Measurements from ENCODE around the gene MARCHF10.

Gene MARCHF10

DNA sequence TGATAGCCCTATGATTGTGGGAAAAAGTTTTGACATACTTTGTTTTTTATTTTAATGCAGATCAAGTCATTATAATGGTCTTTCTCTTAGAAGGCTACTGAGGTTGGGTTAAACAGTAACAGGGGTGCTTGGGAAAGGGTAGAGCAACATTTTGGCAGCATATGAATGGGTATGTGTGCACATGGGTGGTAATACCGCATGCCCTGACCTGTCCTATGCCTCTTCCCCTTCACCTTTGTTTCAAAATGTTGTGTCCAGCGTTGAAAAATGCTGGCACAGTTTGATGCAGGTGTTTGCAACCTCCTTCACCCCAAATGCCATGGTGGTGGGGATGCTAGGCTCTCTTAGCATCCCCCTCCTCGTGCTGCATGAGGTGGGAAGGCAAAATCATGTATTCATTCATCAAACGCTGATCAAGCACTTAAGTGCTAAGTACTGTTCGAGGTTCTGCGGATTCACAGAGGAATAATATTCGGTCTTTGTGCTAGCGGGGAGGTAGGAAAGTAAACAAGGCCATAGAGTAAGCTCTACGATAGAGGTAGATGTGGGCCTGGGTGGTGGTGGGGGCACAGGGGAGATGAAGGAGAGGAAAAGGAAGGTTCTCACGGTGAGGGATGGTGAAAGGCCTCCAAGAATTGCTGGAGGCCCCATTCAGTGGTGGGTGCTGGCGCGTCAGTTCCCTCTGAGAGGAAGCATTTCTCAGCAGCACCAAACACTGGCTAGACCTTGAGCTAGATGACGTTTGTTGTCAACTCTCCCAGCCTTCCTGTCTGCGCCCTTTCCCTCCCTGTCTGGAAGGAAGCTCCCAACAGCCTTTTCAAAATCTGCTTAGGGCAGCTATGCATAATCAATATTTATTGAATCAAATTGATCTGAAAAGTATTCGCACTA, 13.3 kb upstream of the MARCHF10 start:
- no peak for DNase-seq (ENCODE audit: low spot score)

DNA sequence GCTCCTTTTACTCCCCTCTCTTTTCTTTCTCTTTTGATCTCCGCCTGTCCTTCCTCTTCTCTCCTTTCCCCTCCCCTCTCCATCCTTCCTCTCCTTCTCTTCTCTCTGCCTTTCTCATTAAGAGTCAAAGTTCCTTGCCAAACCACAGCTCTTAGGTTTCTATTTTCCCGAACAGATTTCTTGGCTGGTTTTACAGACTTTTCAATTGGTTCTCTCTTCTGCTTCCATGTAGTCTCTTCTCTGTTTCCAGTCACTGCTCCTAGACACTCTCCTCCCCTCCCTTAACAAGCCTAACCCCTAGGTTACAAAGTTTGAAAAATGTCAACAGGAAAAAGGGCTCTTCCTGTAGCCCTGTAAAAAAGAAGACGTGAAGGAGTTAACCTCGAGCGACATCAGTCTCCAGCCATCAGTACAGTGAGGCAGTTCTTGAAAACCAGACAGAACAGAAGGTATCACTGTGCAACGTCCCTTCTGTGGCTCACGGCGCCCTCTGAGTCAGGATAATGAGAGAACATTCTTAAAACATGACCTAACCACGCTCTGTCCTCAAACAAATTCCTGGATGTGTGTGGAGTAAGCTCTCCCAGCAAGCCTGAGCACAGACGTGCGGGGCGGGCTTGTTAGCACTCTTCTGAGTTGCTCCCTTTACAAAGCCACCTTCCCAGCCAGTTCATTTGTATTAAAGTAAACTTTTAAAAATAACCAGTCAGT, 11.6 kb upstream of the MARCHF10 start:
- DNase-seq (ENCODE audit: low spot score), result no peak

DNA sequence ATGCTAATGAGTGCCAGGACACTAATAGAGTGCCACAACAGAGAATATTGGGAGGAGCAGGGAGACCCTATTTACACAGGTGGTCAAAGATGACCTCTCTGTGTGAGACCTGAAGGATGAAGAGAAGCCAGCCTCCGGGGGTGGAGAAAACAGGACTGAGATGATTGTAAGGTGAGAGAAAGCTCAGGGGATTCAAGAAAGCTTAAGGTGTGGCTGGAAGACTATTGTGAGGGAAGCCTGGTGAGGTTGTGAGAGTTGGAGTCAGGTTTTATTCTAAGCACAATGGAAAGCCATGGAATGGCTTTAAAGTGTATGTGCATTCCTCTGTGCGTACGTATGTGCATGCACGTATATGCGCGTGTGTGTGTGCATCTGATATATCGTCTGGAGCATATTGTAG, 10.4 kb upstream of the MARCHF10 start:
- no peak for DNase-seq (ENCODE audit: low spot score)

DNA sequence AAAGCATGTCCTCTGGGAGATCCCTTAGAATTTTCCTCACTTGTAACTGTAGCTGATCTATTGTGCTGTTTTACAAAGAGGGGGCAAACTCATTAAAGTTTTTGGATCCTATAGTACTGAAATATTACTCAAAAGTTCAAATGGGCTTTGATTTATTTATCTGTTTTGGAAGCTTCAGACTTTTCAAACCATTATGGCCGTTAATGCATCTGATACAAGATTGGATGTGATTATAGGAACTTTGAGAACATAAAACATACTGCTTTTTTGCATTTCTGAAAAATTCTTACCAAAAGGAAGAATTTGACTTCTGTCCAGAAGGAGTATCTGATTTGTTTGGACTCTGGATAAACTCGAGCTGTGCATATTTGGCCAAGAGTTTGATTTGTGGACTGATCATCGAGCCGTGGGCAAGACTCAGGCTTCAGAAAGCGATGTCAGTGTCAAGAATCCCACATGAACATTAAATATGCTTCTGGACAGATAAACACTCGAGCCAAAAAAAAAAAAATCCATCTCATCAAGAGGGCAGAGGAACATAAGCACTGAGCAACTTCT, 8.2 kb upstream of the MARCHF10 start:
- DNase-seq (ENCODE audit: low spot score), result no peak

DNA sequence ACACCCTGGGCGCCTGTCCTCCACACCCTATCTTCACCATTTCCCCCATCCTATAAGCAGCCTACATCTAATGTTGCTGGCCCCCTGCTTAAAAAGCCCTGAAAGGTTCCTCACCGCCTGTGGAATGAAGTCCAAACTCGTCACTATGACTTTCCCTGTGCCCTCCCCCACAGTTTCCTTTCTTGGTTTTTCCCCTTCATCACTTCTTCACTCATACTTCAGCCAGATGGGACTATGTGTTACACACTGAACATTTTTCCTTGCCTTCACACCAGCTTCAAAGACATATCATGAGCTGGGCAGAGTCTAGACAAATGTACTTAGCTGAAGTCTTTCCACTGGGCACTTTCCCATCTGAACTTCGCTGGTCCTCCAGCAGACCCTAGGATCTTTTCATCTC, 1.5 kb upstream of the MARCHF10 start:
- no peak for DNase-seq (ENCODE audit: low spot score)

DNA sequence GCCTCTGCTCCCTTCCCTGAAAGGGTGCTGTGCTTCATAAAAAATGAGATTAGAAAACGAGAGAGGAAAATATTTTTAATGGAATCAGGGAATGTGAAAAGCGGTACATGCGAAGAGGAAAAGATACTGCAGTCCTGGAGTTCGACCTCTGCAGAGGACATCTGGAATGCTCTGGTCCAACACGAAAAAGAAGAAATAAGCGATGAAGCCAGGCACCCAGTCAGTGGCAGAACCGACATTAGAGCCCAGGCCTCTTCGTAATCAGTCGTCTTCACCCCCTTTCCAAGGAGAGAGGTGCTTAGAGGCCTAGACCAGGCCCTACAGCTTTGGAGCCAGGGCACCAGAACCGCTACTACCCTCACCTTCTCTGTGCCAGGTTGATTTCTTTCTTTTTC, 459 bp upstream of the MARCHF10 start:
- DNase-seq (ENCODE audit: low spot score), result no peak

DNA sequence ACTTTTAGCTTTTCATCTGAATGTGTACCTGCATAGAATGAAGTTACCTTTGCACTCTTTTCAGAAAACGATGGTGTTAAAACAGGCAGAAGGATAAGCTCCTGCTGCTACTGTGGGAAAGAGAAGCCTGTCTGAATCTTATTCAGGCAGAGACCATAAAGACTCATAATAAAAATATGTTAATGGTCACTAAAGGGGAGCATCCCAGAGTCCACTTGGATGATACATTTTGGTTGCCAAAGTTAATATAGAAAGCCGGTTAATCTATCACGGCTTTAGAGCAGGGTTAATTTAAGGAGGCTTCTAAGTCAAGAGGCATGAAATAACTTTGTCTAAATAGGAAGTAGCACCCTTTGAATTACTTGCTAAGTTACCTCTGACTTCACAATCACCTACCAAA, 2.9 kb downstream of the MARCHF10 start:
- DNase-seq (ENCODE audit: low spot score), result no peak

DNA sequence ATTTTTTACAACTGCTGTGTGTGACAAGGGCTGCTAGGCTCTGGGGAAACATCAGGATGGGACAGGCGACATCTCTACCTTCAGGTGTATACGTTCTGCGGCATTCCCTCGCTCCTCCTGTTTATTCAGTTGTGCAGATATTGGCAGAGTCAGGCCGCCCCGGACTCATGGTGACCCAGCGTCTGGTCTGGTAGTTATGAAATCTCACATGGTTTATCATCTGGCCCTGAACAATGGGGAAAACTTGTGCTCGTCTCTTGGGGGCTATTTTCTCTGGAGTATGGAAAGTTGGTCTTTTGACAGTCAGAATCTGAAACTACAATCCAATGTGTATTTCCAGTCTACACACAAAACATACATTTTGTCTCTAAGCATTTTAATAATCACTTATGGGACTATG, 3.3 kb downstream of the MARCHF10 start:
- DNase-seq (ENCODE audit: low spot score), result no peak

DNA sequence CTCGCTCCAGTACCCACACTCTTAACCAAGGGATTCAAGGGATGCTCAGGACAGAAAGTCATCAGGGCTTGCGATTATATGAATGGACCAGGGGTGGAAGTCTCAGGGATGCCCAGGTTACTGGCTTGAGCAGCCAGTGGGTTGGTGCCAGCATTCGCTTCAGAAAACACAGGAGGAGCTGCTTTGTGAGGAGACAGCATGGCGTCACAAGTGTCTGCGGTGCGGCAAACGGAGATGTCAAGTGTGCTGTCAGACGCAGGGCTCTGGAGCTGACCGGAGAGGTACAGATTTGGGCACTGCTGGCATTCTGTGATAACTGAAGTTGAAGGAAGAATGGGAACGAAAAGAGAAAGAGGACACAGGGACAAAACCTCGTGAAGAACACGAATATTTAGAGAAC, 4.1 kb downstream of the MARCHF10 start:
- DNase-seq (ENCODE audit: low spot score), result no peak

DNA sequence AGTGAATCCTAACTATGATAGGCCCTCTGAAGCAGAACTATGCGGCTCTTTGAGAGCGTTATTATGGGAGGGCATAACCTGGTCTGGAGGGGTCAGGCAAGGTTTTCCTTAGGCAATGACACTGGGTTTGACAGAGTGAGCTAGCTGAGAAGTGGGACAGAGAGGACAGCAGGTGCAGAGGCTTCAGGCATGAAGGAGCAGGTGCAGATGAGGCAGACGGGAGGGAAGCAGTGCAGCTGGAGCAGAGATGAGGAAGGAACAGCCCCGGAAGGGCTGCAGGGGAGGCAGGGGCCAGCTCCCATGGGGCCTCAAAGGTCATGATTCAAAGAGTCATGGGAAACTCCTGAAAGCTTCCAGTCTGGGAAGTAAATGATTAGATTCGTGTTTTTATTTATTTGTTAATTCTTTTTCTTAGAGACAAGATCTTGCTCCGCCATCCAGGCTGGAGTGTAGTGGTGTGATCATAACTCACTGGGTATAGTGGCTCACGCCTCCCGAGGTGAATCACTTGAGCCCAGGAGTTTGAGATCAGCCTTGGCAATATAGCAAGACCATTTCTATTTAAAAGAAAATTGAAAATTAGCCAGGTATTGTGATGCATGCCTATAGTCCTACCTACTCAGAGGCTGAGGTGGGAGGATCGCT, 5.4 kb downstream of the MARCHF10 start:
- DNase-seq (ENCODE audit: low spot score), result no peak

DNA sequence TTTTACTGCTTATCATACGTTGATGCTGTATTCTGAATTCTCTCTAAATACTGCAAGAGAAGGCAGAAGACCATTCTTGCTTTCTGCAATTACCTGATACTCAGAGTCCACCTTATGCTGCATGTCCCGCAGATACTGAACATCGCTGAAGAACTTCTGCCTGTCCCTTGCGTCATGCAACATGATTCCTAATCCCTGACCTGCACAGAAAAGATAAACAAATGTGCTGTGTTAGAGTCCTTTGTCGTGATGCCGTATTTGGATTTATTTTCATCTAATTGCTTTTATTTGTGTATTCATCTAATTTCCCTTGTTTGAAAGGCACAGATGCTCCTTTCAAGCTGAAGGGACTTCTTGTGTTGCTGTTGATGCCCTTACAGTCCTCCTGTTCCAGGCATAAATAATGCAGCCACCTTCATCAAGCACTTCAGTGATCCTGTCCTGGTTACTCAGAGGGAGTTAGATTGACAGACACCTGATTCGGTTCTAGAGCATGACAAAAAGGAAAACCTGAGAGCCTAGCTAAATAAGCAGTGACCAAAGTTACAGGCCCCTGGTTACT, 6.5 kb downstream of the MARCHF10 start:
- DNase-seq (ENCODE audit: low spot score), result no peak

DNA sequence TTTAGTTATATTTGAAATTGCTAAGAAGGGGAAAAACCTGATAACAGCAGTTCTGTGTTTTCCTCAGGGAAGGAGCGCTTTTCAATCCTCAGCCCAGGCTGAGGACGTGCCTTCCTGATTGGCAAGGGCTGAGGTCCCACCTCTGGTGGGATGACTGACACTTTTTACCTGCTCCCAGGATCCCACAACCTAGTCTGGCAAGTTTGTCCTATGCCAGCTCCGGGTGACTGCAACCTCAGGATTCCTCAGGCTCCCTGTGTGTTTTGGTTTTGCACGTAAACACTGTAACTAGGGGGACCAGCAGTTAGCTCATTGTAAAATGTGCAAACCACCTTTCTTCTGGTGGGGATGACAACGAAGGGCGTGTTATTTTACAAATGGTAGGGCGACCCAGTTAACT, 7.5 kb downstream of the MARCHF10 start:
- no peak for DNase-seq (ENCODE audit: low spot score)

DNA sequence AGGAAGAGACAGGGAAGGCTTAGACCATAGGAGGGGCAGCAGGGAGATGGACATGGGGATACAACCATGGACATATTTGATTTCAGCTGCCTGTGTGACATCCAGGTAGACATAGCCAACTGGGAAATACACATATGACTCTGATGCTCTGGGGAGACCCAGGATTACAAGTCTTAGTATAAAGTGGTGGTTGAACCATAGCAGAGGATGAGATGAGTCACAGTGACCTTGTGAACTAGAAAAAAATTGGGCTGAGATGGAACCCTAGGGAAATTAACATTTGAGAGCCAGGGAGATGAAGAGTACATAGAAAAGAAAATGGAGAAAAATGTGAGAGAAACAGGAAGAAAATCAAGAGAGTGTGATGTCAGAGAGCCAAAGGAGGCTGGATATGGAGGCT, 10.2 kb downstream of the MARCHF10 start:
- DNase-seq (ENCODE audit: low spot score), result no peak

DNA sequence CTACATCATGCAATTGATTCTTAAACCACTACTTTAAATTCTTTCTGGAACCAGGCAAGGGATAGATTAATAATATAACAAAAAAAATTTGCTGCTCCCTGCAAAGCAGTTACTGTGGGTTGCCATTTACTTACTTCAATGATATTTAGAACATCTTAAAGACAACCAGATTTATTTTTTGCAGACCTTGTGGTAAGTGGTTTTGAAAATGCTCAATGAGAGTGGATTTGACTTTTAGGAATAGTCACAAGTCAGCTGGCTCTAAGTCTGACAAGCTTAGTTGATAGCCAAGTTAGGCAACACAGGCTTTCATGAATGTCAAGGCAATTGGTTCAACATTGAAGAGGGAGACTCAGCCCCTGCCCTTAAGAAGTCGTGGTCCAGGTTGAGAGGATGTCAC, 11.8 kb downstream of the MARCHF10 start:
- no peak for DNase-seq (ENCODE audit: low spot score)

DNA sequence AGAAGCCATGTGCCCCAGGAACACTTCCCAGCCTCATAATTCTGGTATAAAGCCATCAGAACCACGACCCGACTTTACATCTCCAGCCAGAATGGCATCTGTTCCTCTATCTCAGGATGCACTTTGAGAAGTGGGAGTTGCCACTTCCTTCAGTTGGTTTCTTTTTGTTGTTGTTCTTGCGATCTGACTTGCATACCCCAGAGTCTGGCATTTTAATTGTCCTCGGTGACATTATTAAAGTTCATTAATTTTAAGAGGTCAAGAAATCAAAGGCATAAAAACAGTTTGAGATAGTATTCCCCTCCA, 13.5 kb downstream of the MARCHF10 start:
- no peak for DNase-seq (ENCODE audit: low spot score)

DNA sequence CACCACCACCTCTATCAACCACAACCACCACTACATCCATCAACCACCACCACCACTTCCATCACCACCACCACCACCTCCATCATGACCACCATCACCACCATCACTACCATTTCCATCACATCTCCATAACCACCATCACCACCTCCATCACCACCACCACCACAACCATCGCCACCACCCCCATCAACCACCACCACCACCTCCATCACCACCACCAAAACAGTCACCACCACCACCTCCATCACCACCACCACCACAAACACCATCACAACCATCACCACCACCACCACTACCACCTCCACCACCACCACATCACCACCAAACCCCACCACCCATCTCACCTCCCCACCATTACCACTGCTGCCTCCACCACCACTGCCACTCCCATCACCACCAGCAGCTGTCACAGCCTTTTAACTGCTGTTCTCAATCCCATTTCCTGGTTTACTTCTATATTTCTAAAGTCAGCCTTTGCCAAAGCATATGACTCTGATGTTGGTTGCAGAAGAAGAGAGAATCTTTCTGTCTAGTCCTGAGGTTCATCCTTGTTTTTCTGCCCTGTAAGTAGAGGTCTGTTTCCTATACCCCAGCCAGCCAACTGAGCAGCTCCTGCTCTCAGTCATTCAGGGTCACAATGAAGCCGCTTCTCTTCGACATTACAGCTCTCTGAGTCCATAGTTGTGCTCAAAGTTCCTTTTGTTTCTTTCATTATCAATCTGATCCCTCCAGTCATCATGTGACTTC, 14.0 kb downstream of the MARCHF10 start:
- DNase-seq (ENCODE audit: low spot score), result no peak

DNA sequence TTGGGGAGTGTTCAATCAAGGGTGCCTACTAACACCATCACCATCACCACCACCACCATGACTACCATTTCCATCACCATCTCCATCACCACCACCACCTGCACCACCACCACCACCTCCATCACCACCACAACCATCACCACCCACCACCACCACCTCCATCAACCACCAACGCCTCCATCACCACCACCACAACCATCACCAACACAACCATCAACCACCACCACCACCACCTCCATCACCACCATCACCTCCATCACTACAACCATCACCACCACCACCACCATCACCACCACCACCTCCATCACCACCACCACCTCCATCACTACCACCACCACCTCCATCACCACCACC, 15.7 kb downstream of the MARCHF10 start:
- DNase-seq (ENCODE audit: low spot score), result no peak

DNA sequence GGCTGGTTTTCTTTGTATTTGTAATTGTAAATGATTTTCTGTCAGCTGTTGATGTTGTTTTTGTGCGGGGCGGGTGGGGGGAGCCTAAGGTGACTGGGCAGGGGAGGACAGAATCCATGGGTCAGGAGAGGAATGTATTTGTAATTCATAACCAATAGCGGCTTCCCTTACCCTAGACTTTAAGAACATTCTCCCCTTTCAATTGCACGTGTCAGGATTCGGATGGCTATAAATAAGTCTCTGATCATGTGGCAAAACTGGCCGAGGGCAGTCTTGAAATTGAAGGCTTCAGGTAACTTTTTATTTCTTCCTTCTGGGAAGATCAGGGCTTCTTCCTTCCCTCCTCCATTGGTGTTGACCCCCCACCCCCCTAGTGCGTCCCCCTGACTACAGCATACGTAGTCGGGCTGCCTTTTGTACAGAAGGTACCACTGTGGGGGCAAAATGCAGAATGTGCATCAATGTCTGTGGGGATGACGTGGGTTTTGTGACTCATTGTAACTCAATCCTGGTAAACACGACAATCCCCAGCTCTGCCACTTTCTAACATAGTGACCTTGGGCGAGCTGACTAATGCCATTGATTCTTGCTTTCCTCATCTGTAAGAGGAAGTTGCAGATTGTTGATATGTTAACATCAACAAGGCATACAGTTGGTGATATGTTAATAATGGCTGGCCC, 16.2 kb downstream of the MARCHF10 start:
- DNase-seq (ENCODE audit: low spot score), result no peak

DNA sequence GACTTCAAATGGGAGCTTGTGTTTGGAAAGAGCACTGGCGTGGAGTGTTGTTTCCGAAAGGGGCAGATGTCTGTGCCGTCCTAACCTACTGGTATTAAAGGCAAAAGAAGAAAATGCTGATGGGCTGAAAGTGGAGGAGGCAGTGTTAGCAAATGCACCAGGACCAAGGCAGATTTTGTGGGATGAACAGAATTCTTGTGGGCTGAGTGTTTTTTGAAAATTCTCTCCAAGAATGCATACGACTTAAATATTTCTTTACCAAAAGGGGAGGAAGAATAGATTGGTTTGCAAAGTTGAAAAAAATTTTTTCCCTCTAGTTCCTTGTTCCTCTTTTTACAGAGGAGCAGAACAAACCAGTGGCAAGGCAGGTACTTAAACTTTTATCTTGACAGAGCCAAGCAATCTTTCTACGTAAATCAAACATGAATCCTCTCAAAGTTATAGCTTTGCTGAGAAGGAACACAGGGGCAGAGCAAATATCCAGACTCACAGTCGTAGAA, 16.8 kb downstream of the MARCHF10 start:
- DNase-seq (ENCODE audit: low spot score), result no peak

DNA sequence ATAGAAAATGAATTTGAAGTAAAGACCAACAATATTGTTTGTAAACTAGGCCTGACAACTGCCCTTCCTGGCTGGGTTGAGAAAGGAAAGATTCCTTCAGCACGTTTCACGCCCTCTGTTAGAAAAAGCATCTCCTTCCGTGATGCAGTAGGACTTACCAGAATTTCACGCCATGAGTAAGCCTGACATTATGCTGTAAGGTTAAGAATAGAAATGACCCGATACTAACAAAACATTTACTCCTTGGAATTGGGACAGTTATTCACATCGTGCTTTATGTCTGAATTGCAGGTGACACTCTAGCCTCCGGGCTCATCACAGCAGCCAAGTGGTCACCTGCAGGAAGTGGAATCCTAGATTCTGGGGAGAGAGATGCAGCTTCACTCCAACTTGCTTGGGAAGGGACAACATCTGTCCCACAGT, 17.5 kb downstream of the MARCHF10 start:
- no peak for DNase-seq (ENCODE audit: low spot score)

DNA sequence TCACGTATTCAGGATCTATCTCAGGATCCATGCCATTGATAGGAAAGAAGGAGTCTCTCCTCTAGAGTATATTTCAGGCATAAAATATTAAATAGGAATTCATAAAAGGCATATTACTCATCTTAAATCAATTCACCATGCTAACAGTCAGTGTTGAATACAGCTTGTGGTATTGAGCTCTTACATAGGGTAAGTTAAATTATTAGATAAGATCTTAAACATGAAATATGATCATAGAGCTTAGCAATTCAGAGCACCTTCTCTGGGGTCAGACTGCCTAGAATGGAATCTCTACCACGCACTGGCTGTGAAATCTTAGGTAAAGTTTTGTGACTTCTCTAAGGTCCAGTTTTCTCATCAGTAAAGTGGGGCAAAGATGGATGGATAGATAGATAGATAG, 20.7 kb downstream of the MARCHF10 start:
- DNase-seq (ENCODE audit: low spot score), result no peak

All from D341Med (cell line).